Effector memory CD4-positive, alpha-beta T cell (primary cell): ENCODE data around the gene GALNT9.

Experiments
- DNase-seq, 3 donors: peaks; one replicate each; pipeline ENCODE4 v3.0.0-alpha.2; 2020
- H3K27ac ChIP-seq: 2 replicates; pipeline ENCODE4 v1.7.0; 2013; ENCODE audit warnings: mild to moderate bottlenecking, low read length, moderate library complexity; ENCODE audit not compliant: insufficient read depth, poor library complexity, severe bottlenecking
- H3K27me3 ChIP-seq: replicated peaks from 2 replicates; pipeline ENCODE4 v1.7.0; 2013; ENCODE audit warnings: mild to moderate bottlenecking, low read length; ENCODE audit not compliant: insufficient read depth, control insufficient read depth, poor library complexity, severe bottlenecking
- H3K36me3 ChIP-seq: 2 replicates; pipeline ENCODE4 v1.7.0; 2013; ENCODE audit warnings: mild to moderate bottlenecking, low read length, moderate library complexity; ENCODE audit not compliant: control insufficient read depth, insufficient read depth
- H3K4me1 ChIP-seq: 2 replicates; pipeline ENCODE4 v1.7.0; 2013; ENCODE audit warnings: low read length, mild to moderate bottlenecking; ENCODE audit not compliant: control insufficient read depth, insufficient read depth, poor library complexity, severe bottlenecking
- H3K4me3 ChIP-seq: 2 replicates; pipeline ENCODE4 v1.7.0; 2013; ENCODE audit warnings: low read length, low read depth, mild to moderate bottlenecking; ENCODE audit not compliant: insufficient read depth, poor library complexity, severe bottlenecking
- H3K9me3 ChIP-seq: 2 replicates; pipeline ENCODE4 v1.7.0; 2013; ENCODE audit warnings: mild to moderate bottlenecking, low read length, moderate library complexity; ENCODE audit not compliant: control insufficient read depth

GALNT9 gene

DNA sequence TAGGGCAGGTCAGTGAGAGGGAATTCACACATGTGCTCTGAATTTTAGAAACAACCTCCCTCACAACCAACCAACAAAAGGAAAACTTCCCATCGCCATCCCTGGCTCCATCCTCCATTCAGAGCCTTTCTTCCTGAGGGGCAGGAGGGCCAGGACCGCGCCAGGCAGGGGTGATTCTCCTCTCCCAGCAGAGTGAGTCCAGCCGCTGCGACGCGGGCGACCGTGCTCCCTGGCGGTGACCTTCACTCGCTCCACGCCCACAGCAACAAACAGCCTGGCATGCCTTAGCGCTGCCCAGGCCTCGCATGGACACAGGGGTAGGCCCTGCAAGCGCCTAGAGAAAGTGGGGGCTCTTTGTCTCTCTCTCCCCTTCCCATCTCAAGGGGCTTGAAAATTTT is 3.7 kb downstream of the GALNT9 start:
- no peak for DNase-seq
- no peaks in the 10 kb centered on the region for H3K9me3 ChIP-seq
- H3K27ac ChIP-seq: no peak overlapping the region
- H3K27me3 ChIP-seq: peaks cover 16% of the 10 kb centered on the region
- H3K36me3 ChIP-seq: no peaks in the 10 kb centered on the region
- no peaks in the 10 kb centered on the region for H3K4me1 ChIP-seq
- no peak overlapping the region for H3K4me3 ChIP-seq

DNA sequence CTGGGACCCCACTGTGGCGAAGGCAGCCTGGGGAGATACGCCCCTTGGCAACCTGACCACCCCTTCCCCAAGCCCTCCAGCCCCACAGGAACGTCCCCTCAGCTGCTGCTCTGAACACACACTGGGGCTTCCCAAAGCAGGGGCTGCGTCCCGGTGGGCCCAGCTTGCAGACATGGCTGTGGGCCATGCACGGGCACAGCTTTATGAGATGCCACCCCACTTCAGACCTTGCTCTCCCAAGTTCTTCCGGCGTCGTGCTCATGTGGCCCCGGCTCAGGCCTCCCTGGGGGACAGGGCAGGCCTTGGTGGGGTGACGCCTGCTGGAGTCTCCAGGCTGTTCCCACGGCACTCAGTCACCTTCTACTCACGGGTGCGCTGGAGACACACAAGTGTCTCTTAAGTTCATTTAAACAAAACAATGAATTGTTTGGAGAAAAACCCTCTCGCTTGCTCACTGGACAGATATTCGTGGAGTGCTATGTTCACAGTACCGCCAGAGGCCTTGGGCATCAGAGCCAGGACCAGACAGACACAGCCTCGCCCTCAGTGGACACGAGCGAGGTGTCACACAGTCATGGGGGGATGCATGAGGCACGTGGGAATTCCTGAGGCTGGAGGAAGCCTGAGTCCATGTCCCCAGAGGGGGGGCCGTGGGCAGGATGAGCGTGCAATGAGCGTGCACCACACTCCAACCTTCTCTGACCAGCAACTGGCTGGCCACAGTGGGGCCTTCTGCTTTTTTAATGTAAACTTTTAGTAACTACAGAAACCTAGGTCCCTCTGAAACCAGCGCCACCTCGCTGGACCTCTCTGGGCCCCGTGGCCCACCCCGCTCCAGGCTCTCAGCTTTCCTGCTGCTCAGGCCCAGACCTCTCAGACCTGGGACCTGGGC is 4.3 kb downstream of the GALNT9 start:
- Histone ChIP-seq H3K27ac (no peak overlapping the region), H3K4me1 (no peaks in the 10 kb centered on the region), H3K36me3 (no peaks in the 10 kb centered on the region), H3K4me3 (no peak overlapping the region), H3K9me3 (no peaks in the 10 kb centered on the region), H3K27me3 (peaks cover 10% of the 10 kb centered on the region)
- no peak for DNase-seq

DNA sequence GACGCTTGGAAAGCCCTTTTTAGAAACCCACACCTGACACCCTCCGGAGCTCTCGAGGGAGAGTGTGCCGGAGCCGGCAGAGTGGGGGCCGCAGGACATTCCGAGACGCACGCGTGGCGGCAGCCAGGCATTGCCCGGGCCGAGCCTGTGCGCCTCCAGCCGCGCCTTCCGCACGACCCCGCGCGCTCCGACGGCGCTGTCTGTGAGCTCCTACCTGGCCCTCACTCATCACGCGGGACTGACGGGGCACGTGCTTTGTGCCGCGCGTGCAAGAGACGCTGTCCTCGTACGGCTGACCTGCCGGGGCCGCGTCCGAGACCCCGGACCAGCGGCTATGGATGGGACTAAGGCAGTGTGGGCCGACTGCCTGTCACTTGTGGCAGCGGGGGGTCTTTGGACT is 5.2 kb downstream of the GALNT9 start:
- Histone ChIP-seq H3K36me3 (no peaks in the 10 kb centered on the region), H3K27ac (no peak overlapping the region), H3K27me3 (peaks cover 8% of the 10 kb centered on the region), H3K9me3 (no peaks in the 10 kb centered on the region), H3K4me1 (no peaks in the 10 kb centered on the region), H3K4me3 (no peak overlapping the region)
- no peak for DNase-seq

DNA sequence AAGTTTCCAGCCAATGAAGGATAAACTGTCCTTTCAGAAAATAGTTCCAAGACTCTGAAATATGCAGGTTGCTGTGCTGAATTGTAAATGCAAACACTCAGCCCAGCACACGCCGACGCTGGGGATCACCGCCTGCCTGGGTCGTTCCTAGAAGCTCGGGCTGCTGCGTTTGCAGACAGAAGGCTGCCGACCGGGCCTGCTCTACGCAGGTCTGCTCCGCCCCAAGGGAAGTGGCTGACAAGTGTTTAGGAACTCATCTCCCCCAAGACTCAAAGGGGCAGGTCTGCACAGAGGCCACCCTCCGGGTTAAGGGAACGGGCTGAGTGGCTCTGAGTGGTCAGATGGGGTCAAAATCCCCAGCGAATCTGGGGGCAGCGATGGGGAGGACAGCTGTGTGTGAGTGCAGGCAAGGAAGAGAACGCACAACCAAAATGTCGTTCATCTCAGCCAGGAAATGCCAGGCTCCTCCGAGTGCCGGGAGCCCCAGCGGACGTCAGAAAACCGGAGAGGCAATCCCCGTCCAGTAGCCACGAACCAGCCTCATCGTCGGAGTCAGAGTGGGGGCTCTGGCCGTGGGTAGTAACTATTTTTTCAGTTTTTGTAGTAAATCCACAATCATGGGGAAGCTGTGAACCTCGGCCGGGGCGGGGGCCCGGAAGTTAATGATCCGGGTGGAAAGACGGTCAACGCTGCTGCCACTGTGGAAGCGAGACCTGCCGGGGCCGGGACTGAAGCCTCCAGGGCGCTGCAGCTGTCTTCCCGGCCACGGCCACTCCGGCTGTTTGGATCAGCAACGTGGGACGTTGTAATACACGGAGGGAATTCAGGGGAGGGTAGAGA is 6.0 kb downstream of the GALNT9 start:
- H3K4me3 ChIP-seq: no peak overlapping the region
- no peak overlapping the region for H3K27ac ChIP-seq
- H3K4me1 ChIP-seq: no peaks in the 10 kb centered on the region
- peaks cover under 1% of the 10 kb centered on the region for H3K27me3 ChIP-seq
- H3K36me3 ChIP-seq: no peaks in the 10 kb centered on the region
- H3K9me3 ChIP-seq: no peaks in the 10 kb centered on the region
- no peak for DNase-seq

DNA sequence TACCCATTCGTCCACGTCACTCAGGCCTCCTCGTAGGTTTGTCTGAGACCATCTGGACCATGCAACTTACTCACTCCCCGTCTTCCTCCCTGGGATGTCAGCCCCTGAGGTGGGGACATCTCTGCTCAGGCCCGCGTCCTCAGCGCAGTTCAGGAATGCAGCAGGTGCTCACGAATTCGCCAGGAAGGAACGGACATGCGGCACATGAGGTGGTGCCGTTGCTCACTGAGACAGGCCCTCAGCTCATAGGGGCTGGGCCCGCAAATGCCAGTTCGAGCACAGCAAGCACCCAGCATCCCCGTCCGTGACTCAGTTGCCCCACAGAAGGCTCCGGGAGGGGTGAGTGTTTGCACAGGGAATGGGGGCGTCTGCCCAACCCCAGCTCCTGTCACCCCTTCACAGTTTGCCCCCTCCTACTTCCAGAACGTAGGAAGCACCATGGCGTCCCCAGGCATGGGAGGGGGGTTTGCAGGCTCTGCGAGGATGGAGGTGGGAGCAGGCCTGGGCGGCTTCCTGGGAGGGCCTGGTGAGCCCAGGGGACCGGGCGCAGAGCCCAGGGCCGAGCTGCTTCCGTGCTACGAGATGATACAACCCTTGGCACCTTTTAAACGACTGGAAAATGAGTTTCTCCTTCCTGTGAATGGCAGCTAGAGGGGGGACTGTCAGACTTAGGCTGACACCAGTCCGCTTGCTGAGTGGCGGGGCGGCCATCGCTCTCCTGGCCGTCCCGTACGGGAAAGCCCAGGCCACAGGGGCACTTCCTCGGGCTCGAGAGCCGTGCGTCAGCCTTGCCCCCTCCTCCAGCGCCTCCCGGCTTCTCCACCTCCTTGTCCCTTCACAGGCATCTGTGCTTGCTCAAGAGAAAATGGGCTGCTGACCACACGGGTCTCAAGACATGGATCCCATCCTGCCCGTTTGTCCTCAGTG is 6.9 kb downstream of the GALNT9 start:
- Histone ChIP-seq H3K4me1 (no peaks in the 10 kb centered on the region), H3K36me3 (no peaks in the 10 kb centered on the region), H3K27me3 (no peaks in the 10 kb centered on the region), H3K9me3 (no peaks in the 10 kb centered on the region), H3K4me3 (no peak overlapping the region), H3K27ac (no peak overlapping the region)
- no peak for DNase-seq

DNA sequence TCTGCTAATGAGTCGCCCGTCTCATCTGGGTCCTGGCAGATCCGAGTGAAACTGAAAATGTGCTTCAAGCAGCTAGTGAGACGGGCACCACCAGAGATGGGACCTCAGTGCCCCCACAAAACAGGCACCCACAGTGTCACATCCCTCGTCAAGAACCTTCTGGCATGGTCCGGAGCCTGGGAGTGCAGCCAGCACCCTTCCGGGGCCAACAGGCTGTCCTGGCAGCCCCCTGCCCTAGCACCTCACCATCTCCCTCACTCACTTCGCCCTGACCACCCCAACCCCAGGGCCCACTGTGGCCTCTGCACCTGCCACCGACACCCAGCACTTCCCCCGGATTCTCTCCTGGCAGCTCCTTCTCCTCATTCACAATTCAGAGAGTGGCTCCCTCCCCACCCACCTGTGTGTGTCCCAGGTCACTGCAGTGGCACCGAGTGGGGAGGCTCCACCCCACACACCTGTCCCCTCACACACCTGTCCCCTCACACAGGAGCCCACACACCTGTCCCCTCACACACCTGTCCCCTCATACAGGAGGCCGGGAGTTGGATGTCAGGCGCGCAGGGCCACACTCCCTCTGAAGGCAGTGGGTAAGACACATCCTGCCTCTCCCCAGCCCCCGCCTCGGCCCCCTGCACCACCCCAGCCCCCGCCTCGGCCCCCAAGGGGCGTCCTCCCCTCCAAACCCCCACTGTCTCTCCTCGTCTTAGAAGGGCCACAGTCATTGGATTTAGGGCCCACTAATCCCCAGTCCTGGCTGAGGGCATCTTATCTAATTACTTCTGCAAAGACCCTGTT is 7.9 kb downstream of the GALNT9 start:
- DNase-seq: no peak
- Histone ChIP-seq H3K27me3 (no peaks in the 10 kb centered on the region), H3K4me3 (no peak overlapping the region), H3K9me3 (no peaks in the 10 kb centered on the region), H3K36me3 (no peaks in the 10 kb centered on the region), H3K4me1 (no peaks in the 10 kb centered on the region), H3K27ac (no peak overlapping the region)

DNA sequence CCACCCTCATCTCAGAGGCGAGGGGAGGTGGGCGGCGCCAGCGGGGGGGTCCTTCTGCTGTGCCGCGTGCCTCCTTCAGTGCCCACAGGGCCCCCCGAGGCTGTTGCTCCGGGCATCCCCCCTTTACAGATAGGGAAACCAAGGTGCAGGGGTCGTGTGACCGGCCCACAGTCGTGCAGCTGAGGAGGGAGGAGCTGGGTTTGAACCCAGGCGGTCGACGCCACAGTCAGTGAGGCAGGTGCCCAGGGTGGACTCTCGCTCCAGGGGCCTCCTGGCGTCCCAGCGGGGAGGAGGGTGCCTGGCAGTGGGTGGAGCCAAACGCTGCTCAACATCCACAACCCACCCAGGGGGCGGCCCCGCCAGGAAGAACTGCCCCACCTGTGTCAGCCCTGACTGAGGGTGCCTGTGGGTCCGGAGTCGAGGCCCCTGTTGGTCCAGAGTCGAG is 8.6 kb downstream of the GALNT9 start:
- DNase-seq: no peak
- Histone ChIP-seq H3K27me3 (no peaks in the 10 kb centered on the region), H3K4me3 (no peak overlapping the region), H3K36me3 (no peaks in the 10 kb centered on the region), H3K27ac (no peak overlapping the region), H3K9me3 (no peaks in the 10 kb centered on the region), H3K4me1 (no peaks in the 10 kb centered on the region)

DNA sequence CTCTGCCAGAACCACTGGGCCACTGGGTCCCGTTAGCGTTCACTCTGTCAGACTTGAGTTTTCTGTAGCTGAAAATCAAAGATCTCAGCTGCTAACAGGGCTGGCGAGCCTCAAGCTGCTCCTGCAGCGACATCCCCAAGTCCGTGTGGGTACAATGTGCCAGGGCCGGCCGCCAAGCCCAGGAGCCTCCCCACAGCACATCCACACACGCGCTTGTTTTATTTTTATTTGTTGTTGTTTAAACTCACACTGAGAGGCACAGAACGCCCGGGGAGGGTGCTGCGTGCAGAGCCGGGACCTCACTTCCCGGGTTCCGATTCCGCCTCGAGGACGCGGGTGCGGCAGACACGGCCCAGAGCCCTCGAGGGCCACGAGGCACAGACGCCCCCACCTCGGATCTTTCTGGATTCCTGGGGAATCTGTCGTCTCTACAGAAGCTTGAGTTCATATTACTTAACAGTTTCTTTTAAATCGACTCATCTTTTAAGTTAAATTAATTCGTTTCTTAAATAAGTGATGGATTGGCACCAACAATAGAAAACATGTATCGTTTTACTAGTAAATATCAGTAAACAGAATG is 9.3 kb downstream of the GALNT9 start:
- Histone ChIP-seq H3K27ac (no peak overlapping the region), H3K4me1 (no peaks in the 10 kb centered on the region), H3K36me3 (no peaks in the 10 kb centered on the region), H3K27me3 (no peaks in the 10 kb centered on the region), H3K9me3 (no peaks in the 10 kb centered on the region), H3K4me3 (no peak overlapping the region)
- DNase-seq: no peak
